Measurements from ENCODE around the gene OBP2B.
"Not testable (repeated sequence)": the region's sequence is repeated elsewhere in the genome, so short reads cannot be mapped to it uniquely, and the experiment has no call there.

The OBP2B gene

GRCh38 chr9:133221177-133221809, 12.2 kb upstream of the OBP2B start:
- DNase-seq (ENCODE audit: low spot score) = no peak

- DNase-seq (ENCODE audit: low spot score) = not testable (repeated sequence)
Measured at GRCh38 chr9:133218049-133218975, 9.3 kb upstream of the OBP2B start.

- not testable (repeated sequence) for DNase-seq (ENCODE audit: low spot score)
Measured at GRCh38 chr9:133217333-133217988, 8.4 kb upstream of the OBP2B start.

GRCh38 chr9:133214276-133214675, 5.2 kb upstream of the OBP2B start:
- not testable (repeated sequence) for DNase-seq (ENCODE audit: low spot score)

GRCh38 chr9:133210609-133211008, 1.6 kb upstream of the OBP2B start:
- no peak for DNase-seq (ENCODE audit: low spot score)

GRCh38 chr9:133210202-133210532, 1.1 kb upstream of the OBP2B start:
- no peak for DNase-seq (ENCODE audit: low spot score)

GRCh38 chr9:133209327-133210201, 514 bp upstream of the OBP2B start:
- DNase-seq (ENCODE audit: low spot score) = not testable (repeated sequence)

GRCh38 chr9:133208171-133208879, 725 bp downstream of the OBP2B start:
- not testable (repeated sequence) for DNase-seq (ENCODE audit: low spot score)

- DNase-seq (ENCODE audit: low spot score) = no peak
Measured at GRCh38 chr9:133207540-133208170, 1.4 kb downstream of the OBP2B start.

GRCh38 chr9:133207021-133207531, 2.0 kb downstream of the OBP2B start:
- DNase-seq (ENCODE audit: low spot score) = no peak

- DNase-seq (ENCODE audit: low spot score) = no peak
Measured at GRCh38 chr9:133205996-133206931, 2.8 kb downstream of the OBP2B start.

GRCh38 chr9:133205481-133205887, 3.6 kb downstream of the OBP2B start:
- not testable (repeated sequence) for DNase-seq (ENCODE audit: low spot score)

- DNase-seq (ENCODE audit: low spot score) = no peak
Measured at GRCh38 chr9:133204993-133205336, 4.1 kb downstream of the OBP2B start.

- DNase-seq (ENCODE audit: low spot score) = no peak
Measured at GRCh38 chr9:133204335-133204992, 4.6 kb downstream of the OBP2B start.

GRCh38 chr9:133203506-133204075, 5.5 kb downstream of the OBP2B start:
- no peak for DNase-seq (ENCODE audit: low spot score)

GRCh38 chr9:133202688-133203453, 6.2 kb downstream of the OBP2B start:
- no peak for DNase-seq (ENCODE audit: low spot score)

- DNase-seq (ENCODE audit: low spot score) = no peak
Measured at GRCh38 chr9:133202145-133202513, 6.9 kb downstream of the OBP2B start.
